ENCODE data around the gene ETS2.
A peak's percentile ranks its signal among the peaks of the same experiment; 100 is the strongest.

Gene ETS2

DNA sequence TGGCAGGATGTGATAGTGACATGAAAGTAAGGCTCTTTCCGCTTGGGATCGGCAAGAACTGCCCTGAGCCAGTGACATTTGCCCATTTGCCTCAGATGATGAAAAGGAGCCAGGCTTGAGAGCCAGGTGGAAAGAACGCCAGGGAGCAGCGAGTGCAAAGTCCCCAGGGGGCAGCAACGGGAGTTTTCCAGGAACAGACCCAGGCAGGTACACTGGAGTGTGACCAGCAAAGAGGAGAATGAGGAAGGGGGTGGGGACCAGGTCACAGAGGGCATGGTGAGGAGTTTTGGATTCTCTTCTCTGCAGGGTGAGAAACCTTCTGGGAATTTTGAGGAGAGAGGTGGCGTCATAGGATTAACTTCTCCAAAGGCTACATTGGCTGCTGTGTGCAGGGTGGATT is 10.8 kb upstream of the ETS2 start:
- no peak overlapping the region for H3K4me3 ChIP-seq (ENCODE audit: low read depth, low read length)
- no peak for TF ChIP-seq CTCF (IDR thresholded peaks at IDR 0.05; ENCODE audit: low read depth, low read length)

- no peak for TF ChIP-seq CTCF (IDR thresholded peaks at IDR 0.05; ENCODE audit: low read depth, low read length)
- H3K4me3 ChIP-seq (ENCODE audit: low read depth, low read length), result no peak overlapping the region
These were observed 10.3 kb upstream of the ETS2 start for GRCh38 chr21:38795475-38795874.

- H3K4me3 ChIP-seq (ENCODE audit: low read depth, low read length), result no peak overlapping the region
- TF ChIP-seq CTCF (IDR thresholded peaks at IDR 0.05; ENCODE audit: low read depth, low read length), result peak; percentile 40
These were observed 9.3 kb upstream of the ETS2 start for GRCh38 chr21:38796424-38796823.

DNA sequence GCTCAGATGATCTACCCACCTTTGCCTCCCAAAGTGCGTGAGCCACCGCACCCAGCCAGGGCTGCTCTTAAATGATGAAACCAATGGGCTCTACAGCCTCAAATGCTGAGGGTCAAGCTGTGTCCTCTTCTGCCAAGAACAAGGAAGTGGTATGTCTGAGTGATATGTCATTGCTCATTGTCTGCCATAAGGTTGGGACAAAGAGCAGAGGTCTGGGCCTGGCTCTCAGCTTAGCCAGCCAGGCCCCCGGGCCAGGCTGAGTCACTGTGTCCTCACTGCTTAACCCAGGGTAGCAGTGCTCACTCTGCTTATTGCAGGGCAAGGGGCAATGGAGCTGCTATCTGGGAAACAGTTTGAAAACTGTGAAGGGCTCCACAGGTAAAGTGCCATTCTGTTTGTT is 8.3 kb upstream of the ETS2 start:
- H3K4me3 ChIP-seq (ENCODE audit: low read depth, low read length), result no peak overlapping the region
- TF ChIP-seq CTCF (IDR thresholded peaks at IDR 0.05; ENCODE audit: low read depth, low read length), result no peak

DNA sequence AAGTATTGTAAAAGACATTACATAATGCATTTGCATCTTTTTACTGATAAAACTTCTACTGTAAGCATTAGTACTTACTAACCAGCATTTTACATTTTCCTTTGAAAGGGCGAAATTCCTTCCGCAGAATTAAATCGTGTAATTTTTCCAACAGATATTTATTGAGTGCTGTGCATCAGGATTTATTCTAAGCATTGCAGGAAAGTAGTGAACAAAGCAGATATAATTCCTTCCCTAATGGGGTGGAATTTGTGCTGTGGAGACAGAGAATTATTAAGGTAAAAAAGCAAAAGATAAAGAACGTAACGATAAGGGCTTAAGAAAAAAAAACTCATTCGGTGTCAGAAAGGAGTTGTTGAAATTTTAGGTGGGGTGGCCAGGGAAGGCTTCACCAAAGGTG is 7.6 kb upstream of the ETS2 start:
- no peak for TF ChIP-seq CTCF (IDR thresholded peaks at IDR 0.05; ENCODE audit: low read depth, low read length)
- no peak overlapping the region for H3K4me3 ChIP-seq (ENCODE audit: low read depth, low read length)

GRCh38 chr21:38798481-38798882 is 7.2 kb upstream of the ETS2 start:
- TF ChIP-seq CTCF (IDR thresholded peaks at IDR 0.05; ENCODE audit: low read depth, low read length), result no peak
- H3K4me3 ChIP-seq (ENCODE audit: low read depth, low read length), result no peak overlapping the region

DNA sequence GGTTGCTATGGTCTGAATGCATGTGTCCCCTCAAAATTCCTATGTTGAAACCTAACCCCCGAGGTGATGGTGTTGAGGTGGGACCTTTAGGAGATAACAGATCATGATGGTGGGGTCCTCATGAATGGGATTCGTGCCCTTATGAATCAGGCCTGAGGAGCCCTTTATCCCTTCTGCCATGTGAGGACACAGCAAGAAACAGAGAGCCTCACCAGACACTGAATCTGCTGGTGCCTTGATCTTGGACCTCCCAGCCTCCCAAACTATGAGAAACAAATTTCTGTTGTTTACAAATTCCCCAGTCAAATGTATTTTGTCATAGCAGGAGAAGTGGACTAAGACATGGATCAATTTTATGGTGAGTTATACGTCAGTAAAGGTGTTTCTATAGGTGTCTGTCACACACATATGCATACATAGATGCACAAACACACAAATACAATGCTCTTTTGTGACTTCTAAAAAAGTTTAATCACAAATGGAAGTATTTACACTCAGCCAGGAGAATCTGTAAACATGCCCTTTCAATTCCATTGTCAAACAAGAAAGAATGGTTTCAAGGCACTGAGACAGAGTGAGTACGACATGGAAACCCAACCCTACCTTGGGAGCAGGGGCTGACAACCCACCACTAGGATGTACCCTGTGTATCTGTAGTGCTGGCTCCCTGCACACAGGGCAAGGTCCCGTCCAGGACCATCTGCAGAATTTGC is 5.5 kb upstream of the ETS2 start:
- no peak overlapping the region for H3K4me3 ChIP-seq (ENCODE audit: low read depth, low read length)
- no peak for TF ChIP-seq CTCF (IDR thresholded peaks at IDR 0.05; ENCODE audit: low read depth, low read length)
